ENCODE results near the gene MYRFL. TPM values are rescaled to one million over a fixed set of nuclear protein-coding genes. Genes with fewer than 3 reads are reported as not detected.
"Not testable (repeated sequence)": the region's sequence is repeated elsewhere in the genome, so short reads cannot be mapped to it uniquely, and the experiment has no call there.

The MYRFL gene
- total RNA-seq, 2 experiments from 2014 or later = not detected

DNA sequence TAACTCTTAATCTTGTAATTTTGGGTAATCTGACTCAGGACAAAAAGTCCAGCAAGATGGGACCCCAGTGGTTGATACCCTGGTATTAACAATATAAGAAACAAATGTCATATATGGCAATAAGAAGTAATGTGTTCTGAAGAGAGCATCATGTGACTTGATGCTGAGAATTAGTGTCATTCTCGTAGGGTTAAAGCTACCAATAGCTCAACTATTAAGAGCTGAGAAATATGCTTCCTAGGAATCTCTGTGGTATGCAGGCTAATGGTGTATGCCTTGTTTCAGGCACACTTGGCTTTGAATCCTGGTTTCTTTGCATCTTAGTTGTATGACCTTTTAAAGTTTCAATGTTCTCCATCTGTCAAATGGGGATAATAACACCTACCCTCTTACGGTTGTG lies 9.1 kb downstream of the MYRFL start:
- no peaks in the 10 kb centered on the region for H3K4me1 Mint-ChIP-seq
- no peaks in the 10 kb centered on the region for H3K9me3 Mint-ChIP-seq
- H3K27me3 Mint-ChIP-seq = peaks cover 19% of the 10 kb centered on the region
- H3K36me3 Mint-ChIP-seq = no peaks in the 10 kb centered on the region
- H3K4me3 Mint-ChIP-seq = no peak overlapping the region
- no peak for DNase-seq
- H3K27ac Mint-ChIP-seq = no peak overlapping the region

DNA sequence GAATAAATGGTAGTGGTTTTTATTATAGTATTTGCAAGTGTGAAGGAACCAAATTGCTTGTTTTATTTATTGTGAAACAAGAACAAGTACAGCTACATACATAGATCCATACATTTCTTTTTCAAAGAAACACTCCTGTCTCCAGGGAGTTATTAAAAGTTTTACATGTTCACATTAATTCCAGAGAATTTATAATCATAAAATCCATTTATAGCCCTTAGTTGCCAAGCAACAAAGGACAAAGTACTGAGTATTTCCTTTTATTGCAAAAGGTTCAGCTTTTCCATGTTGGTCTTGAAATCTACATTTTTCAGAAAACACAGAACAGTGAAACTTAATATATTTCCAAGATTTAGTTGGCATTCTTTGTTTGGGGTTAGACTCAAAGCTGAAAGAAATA lies 9.5 kb downstream of the MYRFL start:
- H3K4me1 Mint-ChIP-seq = no peaks in the 10 kb centered on the region
- H3K27ac Mint-ChIP-seq = no peak overlapping the region
- H3K36me3 Mint-ChIP-seq = no peaks in the 10 kb centered on the region
- peaks cover 17% of the 10 kb centered on the region for H3K27me3 Mint-ChIP-seq
- H3K9me3 Mint-ChIP-seq = no peaks in the 10 kb centered on the region
- no peak for DNase-seq
- H3K4me3 Mint-ChIP-seq = no peak overlapping the region

- Mint-ChIP-seq H3K27me3 (peaks cover 17% of the 10 kb centered on the region), H3K4me1 (no peaks in the 10 kb centered on the region), H3K36me3 (no peaks in the 10 kb centered on the region), H3K4me3 (no peak overlapping the region), H3K27ac (no peak overlapping the region), H3K9me3 (no peaks in the 10 kb centered on the region)
- DNase-seq = no peak
Observed at GRCh38 chr12:69835081-69835480, 10.1 kb downstream of the MYRFL start.

DNA sequence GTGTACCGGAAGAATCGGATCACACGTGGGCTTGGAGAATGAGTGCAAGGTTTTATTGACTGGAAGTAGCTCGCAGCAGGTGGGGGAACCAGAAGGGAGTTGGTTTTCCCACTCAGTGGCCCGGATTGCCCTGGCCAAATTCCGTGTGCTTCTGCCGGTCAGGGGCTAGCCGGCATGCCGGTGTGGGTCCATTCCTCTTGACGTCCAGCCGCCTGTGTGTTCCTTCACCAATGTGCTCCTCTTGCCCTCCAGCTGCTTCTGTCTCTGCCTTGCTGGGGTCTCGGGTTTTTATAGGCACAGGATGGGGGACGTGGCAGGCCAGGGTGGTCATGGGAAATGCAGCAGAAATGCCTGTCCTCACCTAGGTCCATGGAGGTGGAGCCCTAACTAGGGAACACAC lies 11.0 kb downstream of the MYRFL start:
- no peak overlapping the region for H3K4me3 Mint-ChIP-seq
- H3K4me1 Mint-ChIP-seq = no peaks in the 10 kb centered on the region
- DNase-seq = no peak
- H3K27ac Mint-ChIP-seq = no peak overlapping the region
- no peaks in the 10 kb centered on the region for H3K9me3 Mint-ChIP-seq
- H3K27me3 Mint-ChIP-seq = peaks cover 19% of the 10 kb centered on the region
- no peaks in the 10 kb centered on the region for H3K36me3 Mint-ChIP-seq

DNA sequence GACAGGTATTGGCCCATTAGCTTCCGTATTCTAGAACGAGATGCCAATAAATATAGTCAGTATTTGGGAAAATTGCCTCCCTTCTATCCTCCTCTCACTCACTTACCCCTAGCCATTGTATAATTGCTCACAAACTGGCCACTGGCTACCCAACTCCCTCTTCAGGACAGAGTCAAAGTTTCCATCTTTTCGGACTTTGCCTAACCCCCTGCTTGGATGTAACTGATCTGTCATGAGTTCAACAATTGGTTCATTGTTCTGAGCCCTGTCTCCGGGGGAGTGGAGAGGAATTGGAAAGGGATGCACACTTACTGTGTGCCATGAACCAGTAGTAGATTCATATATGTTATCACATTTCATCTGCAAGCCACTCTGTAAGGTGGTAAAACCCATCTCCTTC lies 12.2 kb downstream of the MYRFL start:
- Mint-ChIP-seq H3K4me3 (no peak overlapping the region), H3K27ac (no peak overlapping the region), H3K9me3 (no peaks in the 10 kb centered on the region), H3K36me3 (no peaks in the 10 kb centered on the region), H3K27me3 (peaks cover 25% of the 10 kb centered on the region), H3K4me1 (no peaks in the 10 kb centered on the region)
- DNase-seq = no peak

DNA sequence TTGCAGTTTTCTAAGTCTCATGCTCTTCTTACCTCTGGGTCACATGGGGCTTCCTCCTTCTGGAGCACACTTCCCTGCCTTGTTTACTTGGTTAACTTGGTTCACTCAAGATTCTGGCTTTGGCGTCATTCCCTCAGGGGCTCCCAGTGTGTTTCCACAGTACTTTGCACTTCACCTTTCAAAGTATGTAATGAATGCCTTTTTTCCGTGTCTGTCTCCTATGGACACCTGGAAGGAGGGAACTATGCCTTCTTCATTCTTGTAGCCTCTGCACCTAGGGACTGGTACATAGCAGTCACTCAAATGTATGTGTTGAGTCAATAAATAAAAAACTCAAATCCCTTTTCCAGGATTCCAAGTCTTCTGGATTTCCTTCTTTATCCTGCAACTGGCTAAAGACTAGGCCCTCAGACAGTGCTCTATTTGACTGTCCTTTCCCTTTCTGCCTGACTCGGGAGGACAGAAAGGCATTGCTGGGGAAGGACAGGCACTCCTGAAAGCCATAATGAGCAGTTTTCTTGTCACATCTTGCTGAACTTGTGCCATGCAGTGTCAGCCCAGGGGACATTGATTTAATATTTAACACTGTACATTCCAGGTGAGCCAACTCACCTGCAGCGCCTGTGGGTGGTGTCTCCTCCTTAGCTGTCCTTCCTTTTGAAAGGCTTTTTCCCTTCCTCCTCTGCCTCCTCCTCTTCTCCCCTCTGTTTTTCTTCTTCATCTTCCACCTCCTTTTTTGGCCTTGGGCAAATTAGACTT lies 12.8 kb downstream of the MYRFL start:
- Mint-ChIP-seq H3K36me3 (no peaks in the 10 kb centered on the region), H3K27ac (no peak overlapping the region), H3K27me3 (peaks cover 19% of the 10 kb centered on the region), H3K4me1 (no peaks in the 10 kb centered on the region), H3K9me3 (no peaks in the 10 kb centered on the region), H3K4me3 (no peak overlapping the region)
- no peak for DNase-seq

DNA sequence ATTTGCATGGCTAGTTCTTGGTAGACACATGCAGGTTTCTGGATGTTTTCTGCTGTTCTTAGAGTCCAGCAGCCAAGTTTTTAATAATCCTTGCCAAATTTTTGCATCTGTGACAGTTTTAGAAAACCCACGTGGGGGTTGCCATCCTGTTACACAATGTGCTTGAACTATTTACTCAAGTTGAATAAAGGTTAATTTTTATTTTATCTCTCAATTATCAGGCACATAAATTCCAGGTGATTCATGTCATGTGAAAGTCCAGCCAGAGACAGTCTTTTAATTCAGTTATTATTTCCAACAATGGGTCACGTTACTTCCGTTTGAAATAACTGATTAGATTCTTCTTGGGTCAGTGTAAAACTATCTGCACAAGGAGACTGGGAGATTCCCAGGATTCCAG lies 15.7 kb downstream of the MYRFL start:
- H3K36me3 Mint-ChIP-seq = no peaks in the 10 kb centered on the region
- DNase-seq = no peak
- peaks cover 13% of the 10 kb centered on the region for H3K27me3 Mint-ChIP-seq
- H3K4me1 Mint-ChIP-seq = no peaks in the 10 kb centered on the region
- no peak overlapping the region for H3K4me3 Mint-ChIP-seq
- H3K9me3 Mint-ChIP-seq = no peaks in the 10 kb centered on the region
- no peak overlapping the region for H3K27ac Mint-ChIP-seq

DNA sequence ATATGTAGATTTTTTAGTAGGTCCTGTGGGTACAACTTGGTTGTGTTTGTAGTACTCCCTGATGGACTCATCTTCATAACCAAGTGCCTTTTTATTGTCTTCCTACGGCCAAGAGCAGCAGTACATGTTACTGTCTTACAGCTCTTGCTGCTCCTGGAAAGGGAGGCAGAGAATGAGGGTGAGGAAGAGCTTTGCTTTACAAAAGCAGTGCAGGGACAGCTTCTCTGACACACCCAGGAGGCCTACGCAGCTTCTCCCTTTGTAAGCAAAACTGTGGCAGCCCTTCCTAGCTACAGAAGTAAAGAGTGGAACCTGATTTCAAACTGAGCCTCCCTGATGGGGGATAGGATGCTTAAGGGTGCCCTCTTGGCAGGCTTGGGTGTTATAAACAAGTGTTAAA lies 18.6 kb downstream of the MYRFL start:
- Mint-ChIP-seq H3K4me1 (no peaks in the 10 kb centered on the region), H3K9me3 (no peaks in the 10 kb centered on the region), H3K27me3 (peaks cover 16% of the 10 kb centered on the region), H3K4me3 (no peak overlapping the region), H3K27ac (no peak overlapping the region), H3K36me3 (no peaks in the 10 kb centered on the region)
- DNase-seq = no peak

DNA sequence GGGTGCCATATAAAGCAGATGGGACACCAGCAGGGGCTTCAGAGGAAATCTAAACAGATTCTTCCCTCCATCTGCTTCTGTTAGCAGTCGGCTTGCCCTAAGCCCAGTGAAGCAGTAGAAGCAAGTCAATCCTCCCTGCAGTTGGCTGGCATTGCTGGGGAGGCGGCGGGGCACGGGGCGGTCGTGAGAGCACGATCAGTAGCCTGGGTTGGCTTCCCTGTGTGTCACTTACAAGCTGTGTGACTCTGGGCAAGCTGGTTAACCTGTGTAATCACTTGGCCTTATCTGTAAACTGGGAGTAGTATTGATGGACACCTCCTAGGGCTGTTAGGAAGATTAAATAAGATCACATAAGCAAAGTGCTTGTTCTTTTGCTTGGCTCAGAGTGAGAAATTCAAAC lies 19.4 kb downstream of the MYRFL start:
- DNase-seq = no peak
- Mint-ChIP-seq H3K36me3 (no peaks in the 10 kb centered on the region), H3K27me3 (peaks cover 16% of the 10 kb centered on the region), H3K9me3 (no peaks in the 10 kb centered on the region), H3K4me1 (no peaks in the 10 kb centered on the region), H3K27ac (no peak overlapping the region), H3K4me3 (no peak overlapping the region)

DNA sequence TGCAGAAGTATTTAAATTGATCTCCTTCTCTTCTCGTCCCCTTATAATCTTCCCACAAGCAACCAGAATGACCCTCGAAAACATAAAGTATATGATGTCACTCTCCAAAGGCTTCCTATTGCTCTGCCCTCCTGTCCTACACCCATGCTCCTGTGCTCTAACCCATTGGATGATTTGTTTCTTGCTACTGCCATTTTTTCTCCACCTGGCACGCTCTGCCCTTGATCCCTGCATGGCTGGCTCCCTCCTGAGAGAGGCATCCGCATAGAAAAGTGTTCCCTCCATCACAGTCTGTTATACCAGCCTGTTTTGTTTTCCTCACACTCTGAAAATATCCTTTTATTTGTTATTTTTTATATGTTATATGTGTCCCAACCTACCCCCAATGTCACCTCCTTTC lies 19.8 kb downstream of the MYRFL start:
- no peaks in the 10 kb centered on the region for H3K36me3 Mint-ChIP-seq
- peaks cover 18% of the 10 kb centered on the region for H3K27me3 Mint-ChIP-seq
- H3K4me3 Mint-ChIP-seq = no peak overlapping the region
- no peak overlapping the region for H3K27ac Mint-ChIP-seq
- peaks cover 1% of the 10 kb centered on the region for H3K9me3 Mint-ChIP-seq
- no peak for DNase-seq
- no peaks in the 10 kb centered on the region for H3K4me1 Mint-ChIP-seq

- no peak for DNase-seq
- Mint-ChIP-seq H3K27ac (no peak overlapping the region), H3K4me1 (no peaks in the 10 kb centered on the region), H3K36me3 (no peaks in the 10 kb centered on the region), H3K9me3 (peaks cover 6% of the 10 kb centered on the region), H3K4me3 (no peak overlapping the region), H3K27me3 (peaks cover 17% of the 10 kb centered on the region)
Observed at GRCh38 chr12:69846976-69847375, 21.9 kb downstream of the MYRFL start.

- Mint-ChIP-seq H3K9me3 (peaks cover 9% of the 10 kb centered on the region), H3K36me3 (no peaks in the 10 kb centered on the region), H3K4me1 (no peaks in the 10 kb centered on the region), H3K27ac (no peak overlapping the region), H3K27me3 (peaks cover 11% of the 10 kb centered on the region), H3K4me3 (no peak overlapping the region)
- no peak for DNase-seq
Observed at GRCh38 chr12:69851976-69852375, 26.9 kb downstream of the MYRFL start.

- H3K27ac Mint-ChIP-seq = not testable (repeated sequence)
Observed at GRCh38 chr12:69853176-69853961, 28.3 kb downstream of the MYRFL start.

DNA sequence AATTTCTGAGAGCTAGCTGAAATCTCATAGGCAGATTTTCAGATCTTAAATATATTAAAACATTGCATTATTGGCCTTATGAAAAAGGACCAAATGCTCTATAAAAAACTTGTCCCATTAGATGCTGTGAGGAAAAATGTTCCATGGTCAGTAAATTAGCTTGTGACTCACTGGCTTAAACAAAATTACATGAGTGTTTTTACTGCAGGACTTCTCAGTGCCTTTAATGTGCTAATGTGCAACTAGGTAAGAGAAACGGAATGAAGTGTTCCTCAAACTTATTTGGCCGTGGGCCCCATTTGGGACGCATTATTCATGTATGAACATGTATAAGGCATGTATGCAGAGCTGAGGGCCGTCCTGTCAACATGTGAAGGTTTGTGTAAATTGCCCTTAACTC lies 41.7 kb downstream of the MYRFL start:
- Mint-ChIP-seq H3K27ac (no peak overlapping the region), H3K36me3 (no peaks in the 10 kb centered on the region), H3K27me3 (no peaks in the 10 kb centered on the region), H3K9me3 (no peaks in the 10 kb centered on the region), H3K4me1 (no peaks in the 10 kb centered on the region), H3K4me3 (no peak overlapping the region)
- DNase-seq = no peak

More at GRCh38 chr12:69853176-69853961, 28.3 kb downstream of the MYRFL start:
- not testable (repeated sequence) for H3K9me3 Mint-ChIP-seq, H3K4me3 Mint-ChIP-seq, H3K36me3 Mint-ChIP-seq, H3K4me1 Mint-ChIP-seq, DNase-seq
- peaks cover 10% of the 10 kb centered on the region for H3K27me3 Mint-ChIP-seq

GRCh38 chr12:69868695-69869094 lies 43.7 kb downstream of the MYRFL start:
- no peak overlapping the region for H3K4me3 Mint-ChIP-seq
- peaks cover 3% of the 10 kb centered on the region for H3K27me3 Mint-ChIP-seq
- no peaks in the 10 kb centered on the region for H3K4me1 Mint-ChIP-seq
- DNase-seq = no peak
- H3K9me3 Mint-ChIP-seq = no peaks in the 10 kb centered on the region
- H3K36me3 Mint-ChIP-seq = no peaks in the 10 kb centered on the region
- H3K27ac Mint-ChIP-seq = no peak overlapping the region

- peaks cover 16% of the 10 kb centered on the region for H3K27me3 Mint-ChIP-seq
- DNase-seq = no peak
- H3K27ac Mint-ChIP-seq = no peak overlapping the region
- H3K9me3 Mint-ChIP-seq = no peaks in the 10 kb centered on the region
- H3K4me3 Mint-ChIP-seq = no peak overlapping the region
- no peaks in the 10 kb centered on the region for H3K4me1 Mint-ChIP-seq
- no peaks in the 10 kb centered on the region for H3K36me3 Mint-ChIP-seq
Observed at GRCh38 chr12:69872804-69873203, 47.8 kb downstream of the MYRFL start.

Measured in activated naive CD8-positive, alpha-beta T cell treated with anti-CD3 and anti-CD28 coated beads for 36 hours (primary cell).